ENCODE data around the gene GPR160.

GPR160 gene

DNA sequence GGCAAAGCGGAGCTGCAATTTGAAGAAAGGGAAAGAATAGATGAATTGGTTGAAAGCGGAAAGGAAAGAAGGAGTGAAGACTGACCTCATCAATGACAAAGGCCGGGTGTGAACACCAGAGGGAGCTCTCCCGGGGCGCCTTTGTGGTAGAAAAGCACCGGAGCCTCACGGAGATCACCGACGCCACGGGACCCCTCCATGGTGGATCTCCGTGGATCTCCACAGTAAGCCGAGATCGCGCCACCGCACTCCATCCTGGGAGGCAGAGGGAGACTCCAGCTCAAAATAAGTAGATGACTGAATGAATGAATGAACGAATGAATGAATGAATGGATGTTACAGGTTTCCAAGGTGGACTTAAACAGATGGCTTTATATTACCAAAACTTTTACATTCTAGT, 25.0 kb downstream of the GPR160 start:
- H2AFZ ChIP-seq (ENCODE audit: low read depth, low read length), result no peak overlapping the region
- H2BK5ac ChIP-seq (ENCODE audit: low read depth, low read length, poor library complexity, severe bottlenecking), result no peak overlapping the region
- H3K4me2 ChIP-seq (ENCODE audit: low read length, poor library complexity, severe bottlenecking), result no peak overlapping the region
- H3K4me3 ChIP-seq (ENCODE audit: insufficient read depth in 1 of 2, low read depth in 1 of 2, low read length in 2 of 2), result no peak overlapping the region
- no peak overlapping the region for H4K91ac ChIP-seq (ENCODE audit: low read length)
- H3K27ac ChIP-seq (ENCODE audit: low read length, poor library complexity, severe bottlenecking), result no peak overlapping the region
- H3K4me1 ChIP-seq (ENCODE audit: control insufficient read depth, insufficient read depth, low read depth, low read length), result peaks cover 1% of the 10 kb centered on the region
- H3K23ac ChIP-seq (ENCODE audit: low read length in 2 of 2), result no peak overlapping the region
- H4K8ac ChIP-seq (ENCODE audit: low read length), result no peak overlapping the region
- no peak for DNase-seq
- H3K27me3 ChIP-seq (ENCODE audit: control insufficient read depth in 1 of 2, insufficient read depth in 1 of 2, low read length in 2 of 2), result no peaks in the 10 kb centered on the region
- no peak overlapping the region for H2BK120ac ChIP-seq (ENCODE audit: low read depth, low read length)
- H3K9me3 ChIP-seq (ENCODE audit: control insufficient read depth, low read length), result no peaks in the 10 kb centered on the region
- no peak overlapping the region for H2BK15ac ChIP-seq (ENCODE audit: low read depth, poor library complexity, severe bottlenecking)
- no peak overlapping the region for H3K18ac ChIP-seq (ENCODE audit: low read depth in 1 of 2, low read length in 2 of 2)
- no peak overlapping the region for H3K9ac ChIP-seq (ENCODE audit: low read length)
- no peak overlapping the region for H3K4ac ChIP-seq (ENCODE audit: low read depth in 1 of 2, low read length in 2 of 2)
- no peak overlapping the region for H2AK5ac ChIP-seq (ENCODE audit: low read length, severe bottlenecking)
- H2BK12ac ChIP-seq (ENCODE audit: low read length in 2 of 2), result no peak overlapping the region
- H3K14ac ChIP-seq (ENCODE audit: low read length in 2 of 2), result no peak overlapping the region
- H3K36me3 ChIP-seq (ENCODE audit: control insufficient read depth in 1 of 2, insufficient read depth in 2 of 2, low read depth in 1 of 2, low read length in 2 of 2), result no peaks in the 10 kb centered on the region
- 97% methylated on average over 14 of the region's 16 CpGs for WGBS
- H3K79me1 ChIP-seq (replicated peaks; ENCODE audit: low read length, poor library complexity, severe bottlenecking), result no peaks in the 10 kb centered on the region

DNA sequence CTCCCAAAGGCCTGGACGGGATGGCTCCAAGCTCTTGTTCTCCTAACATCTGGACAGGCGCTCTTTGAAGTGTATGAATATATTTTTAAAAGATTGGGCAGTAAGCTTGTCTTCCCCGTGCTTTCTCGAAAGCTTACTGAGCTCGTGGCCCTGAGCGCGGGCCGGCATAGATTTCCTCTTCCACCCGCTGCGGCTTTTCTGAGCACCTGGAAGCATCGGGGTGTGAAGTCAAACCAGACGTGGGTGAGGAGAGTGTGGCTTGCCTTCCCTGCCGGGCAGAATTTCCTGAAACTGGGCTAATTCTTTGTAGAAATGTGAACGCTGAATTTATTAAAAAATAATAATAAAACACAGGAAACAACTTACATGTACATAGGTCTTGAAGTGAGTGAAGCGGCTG, 25.9 kb downstream of the GPR160 start:
- Histone ChIP-seq H3K9ac (ENCODE audit: low read length) (no peak overlapping the region), H3K36me3 (ENCODE audit: control insufficient read depth in 1 of 2, insufficient read depth in 2 of 2, low read depth in 1 of 2, low read length in 2 of 2) (no peaks in the 10 kb centered on the region), H2BK12ac (ENCODE audit: low read length in 2 of 2) (no peak overlapping the region), H2BK15ac (ENCODE audit: low read depth, poor library complexity, severe bottlenecking) (no peak overlapping the region), H2BK5ac (ENCODE audit: low read depth, low read length, poor library complexity, severe bottlenecking) (no peak overlapping the region), H3K23ac (ENCODE audit: low read length in 2 of 2) (no peak overlapping the region), H3K27ac (ENCODE audit: low read length, poor library complexity, severe bottlenecking) (no peak overlapping the region), H2AK5ac (ENCODE audit: low read length, severe bottlenecking) (no peak overlapping the region), H3K79me1 (replicated peaks; ENCODE audit: low read length, poor library complexity, severe bottlenecking) (no peaks in the 10 kb centered on the region), H4K8ac (ENCODE audit: low read length) (no peak overlapping the region), H3K4me3 (ENCODE audit: insufficient read depth in 1 of 2, low read depth in 1 of 2, low read length in 2 of 2) (no peak overlapping the region), H3K14ac (ENCODE audit: low read length in 2 of 2) (no peak overlapping the region), H2AFZ (ENCODE audit: low read depth, low read length) (no peak overlapping the region), H4K91ac (ENCODE audit: low read length) (no peak overlapping the region), H3K4me2 (ENCODE audit: low read length, poor library complexity, severe bottlenecking) (no peak overlapping the region), H3K9me3 (ENCODE audit: control insufficient read depth, low read length) (no peaks in the 10 kb centered on the region), H3K4me1 (ENCODE audit: control insufficient read depth, insufficient read depth, low read depth, low read length) (peaks cover 1% of the 10 kb centered on the region), H3K4ac (ENCODE audit: low read depth in 1 of 2, low read length in 2 of 2) (no peak overlapping the region), H3K18ac (ENCODE audit: low read depth in 1 of 2, low read length in 2 of 2) (no peak overlapping the region), H2BK120ac (ENCODE audit: low read depth, low read length) (no peak overlapping the region), H3K27me3 (ENCODE audit: control insufficient read depth in 1 of 2, insufficient read depth in 1 of 2, low read length in 2 of 2) (no peaks in the 10 kb centered on the region)
- WGBS, result 96% methylated on average over 11 of the region's 15 CpGs
- no peak for DNase-seq

- no peak overlapping the region for H2BK15ac ChIP-seq (ENCODE audit: low read depth, poor library complexity, severe bottlenecking)
- no peak overlapping the region for H2AFZ ChIP-seq (ENCODE audit: low read depth, low read length)
- H3K9me3 ChIP-seq (ENCODE audit: control insufficient read depth, low read length), result no peaks in the 10 kb centered on the region
- H3K4ac ChIP-seq (ENCODE audit: low read depth in 1 of 2, low read length in 2 of 2), result no peak overlapping the region
- DNase-seq, result no peak
- H3K18ac ChIP-seq (ENCODE audit: low read depth in 1 of 2, low read length in 2 of 2), result no peak overlapping the region
- no peak overlapping the region for H3K4me3 ChIP-seq (ENCODE audit: insufficient read depth in 1 of 2, low read depth in 1 of 2, low read length in 2 of 2)
- peaks cover 1% of the 10 kb centered on the region for H3K4me1 ChIP-seq (ENCODE audit: control insufficient read depth, insufficient read depth, low read depth, low read length)
- H3K14ac ChIP-seq (ENCODE audit: low read length in 2 of 2), result no peak overlapping the region
- H3K23ac ChIP-seq (ENCODE audit: low read length in 2 of 2), result no peak overlapping the region
- H4K8ac ChIP-seq (ENCODE audit: low read length), result no peak overlapping the region
- H3K36me3 ChIP-seq (ENCODE audit: control insufficient read depth in 1 of 2, insufficient read depth in 2 of 2, low read depth in 1 of 2, low read length in 2 of 2), result no peaks in the 10 kb centered on the region
- H2BK12ac ChIP-seq (ENCODE audit: low read length in 2 of 2), result no peak overlapping the region
- no peak overlapping the region for H3K4me2 ChIP-seq (ENCODE audit: low read length, poor library complexity, severe bottlenecking)
- no peaks in the 10 kb centered on the region for H3K79me1 ChIP-seq (replicated peaks; ENCODE audit: low read length, poor library complexity, severe bottlenecking)
- WGBS, result 96% methylated on average over 18 of the region's 18 CpGs
- H3K9ac ChIP-seq (ENCODE audit: low read length), result no peak overlapping the region
- no peak overlapping the region for H2AK5ac ChIP-seq (ENCODE audit: low read length, severe bottlenecking)
- H2BK120ac ChIP-seq (ENCODE audit: low read depth, low read length), result no peak overlapping the region
- no peak overlapping the region for H2BK5ac ChIP-seq (ENCODE audit: low read depth, low read length, poor library complexity, severe bottlenecking)
- H4K91ac ChIP-seq (ENCODE audit: low read length), result no peak overlapping the region
- no peaks in the 10 kb centered on the region for H3K27me3 ChIP-seq (ENCODE audit: control insufficient read depth in 1 of 2, insufficient read depth in 1 of 2, low read length in 2 of 2)
- no peak overlapping the region for H3K27ac ChIP-seq (ENCODE audit: low read length, poor library complexity, severe bottlenecking)
Observed at GRCh38 chr3:170064108-170064507, 26.3 kb downstream of the GPR160 start.

DNA sequence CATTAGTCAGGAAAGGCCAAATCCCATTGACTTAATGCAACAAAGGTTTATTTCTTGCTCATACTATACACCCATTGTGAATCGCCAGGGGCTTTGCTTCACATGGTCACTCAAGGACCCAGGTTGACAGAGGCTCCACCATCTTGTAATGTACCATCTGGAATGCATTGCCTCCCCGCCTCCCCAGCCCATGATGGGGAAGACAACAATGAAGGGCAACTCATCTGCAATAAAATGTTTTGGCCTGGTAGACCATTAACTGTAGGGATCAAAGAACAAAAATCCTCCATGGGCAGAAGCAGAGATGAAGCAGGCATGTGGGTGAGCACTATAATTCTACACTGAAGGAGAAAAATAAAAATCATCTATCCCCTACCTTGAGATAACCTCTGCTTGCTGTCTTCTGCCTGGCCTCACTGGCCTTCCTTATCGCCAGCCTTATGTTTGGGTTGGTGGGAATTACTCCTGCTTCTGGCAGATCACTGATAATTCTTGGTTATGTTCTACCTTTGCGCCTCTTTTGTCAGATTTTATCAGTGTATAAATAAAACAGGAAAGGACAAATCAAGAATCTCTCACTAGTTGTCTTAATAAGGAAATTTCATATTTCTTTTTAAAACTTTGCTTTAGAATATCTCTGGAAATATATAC, 37.8 kb downstream of the GPR160 start:
- no peaks in the 10 kb centered on the region for H3K27me3 ChIP-seq (ENCODE audit: control insufficient read depth in 1 of 2, insufficient read depth in 1 of 2, low read length in 2 of 2)
- no peak overlapping the region for H2BK120ac ChIP-seq (ENCODE audit: low read depth, low read length)
- no peak overlapping the region for H3K4me2 ChIP-seq (ENCODE audit: low read length, poor library complexity, severe bottlenecking)
- H3K23ac ChIP-seq (ENCODE audit: low read length in 2 of 2), result no peak overlapping the region
- no peak for DNase-seq
- H3K18ac ChIP-seq (ENCODE audit: low read depth in 1 of 2, low read length in 2 of 2), result no peak overlapping the region
- H4K91ac ChIP-seq (ENCODE audit: low read length), result no peak overlapping the region
- no peak overlapping the region for H3K4ac ChIP-seq (ENCODE audit: low read depth in 1 of 2, low read length in 2 of 2)
- no peak overlapping the region for H3K14ac ChIP-seq (ENCODE audit: low read length in 2 of 2)
- no peak overlapping the region for H2BK15ac ChIP-seq (ENCODE audit: low read depth, poor library complexity, severe bottlenecking)
- H2BK5ac ChIP-seq (ENCODE audit: low read depth, low read length, poor library complexity, severe bottlenecking), result no peak overlapping the region
- H3K4me3 ChIP-seq (ENCODE audit: insufficient read depth in 1 of 2, low read depth in 1 of 2, low read length in 2 of 2), result no peak overlapping the region
- H3K4me1 ChIP-seq (ENCODE audit: control insufficient read depth, insufficient read depth, low read depth, low read length), result peaks cover 18% of the 10 kb centered on the region
- peaks cover 3 to 32% of the 10 kb centered on the region in 2 experiments for H3K36me3 ChIP-seq (ENCODE audit: control insufficient read depth in 1 of 2, insufficient read depth in 2 of 2, low read depth in 1 of 2, low read length in 2 of 2)
- no peak overlapping the region for H3K27ac ChIP-seq (ENCODE audit: low read length, poor library complexity, severe bottlenecking)
- no peak overlapping the region for H3K9ac ChIP-seq (ENCODE audit: low read length)
- H2BK12ac ChIP-seq (ENCODE audit: low read length in 2 of 2), result no peak overlapping the region
- H4K8ac ChIP-seq (ENCODE audit: low read length), result no peak overlapping the region
- no peaks in the 10 kb centered on the region for H3K9me3 ChIP-seq (ENCODE audit: control insufficient read depth, low read length)
- no peak overlapping the region for H2AK5ac ChIP-seq (ENCODE audit: low read length, severe bottlenecking)
- H3K79me1 ChIP-seq (replicated peaks; ENCODE audit: low read length, poor library complexity, severe bottlenecking), result peaks cover 6% of the 10 kb centered on the region
- WGBS, result 95% methylated on average over 3 of the region's 4 CpGs
- H2AFZ ChIP-seq (ENCODE audit: low read depth, low read length), result no peak overlapping the region

Measured in mesenchymal stem cell (in vitro differentiated cells and primary cell).